DMS 273 treated with DMSO at 0.1 percent for 48 hours (cell line): ENCODE results near the gene CCDC185.

Experiments
- DNase-seq: peaks from one replicate; lab custom pipeline; 2025; lab: John Stamatoyannopoulos, UW

The CCDC185 gene

DNA sequence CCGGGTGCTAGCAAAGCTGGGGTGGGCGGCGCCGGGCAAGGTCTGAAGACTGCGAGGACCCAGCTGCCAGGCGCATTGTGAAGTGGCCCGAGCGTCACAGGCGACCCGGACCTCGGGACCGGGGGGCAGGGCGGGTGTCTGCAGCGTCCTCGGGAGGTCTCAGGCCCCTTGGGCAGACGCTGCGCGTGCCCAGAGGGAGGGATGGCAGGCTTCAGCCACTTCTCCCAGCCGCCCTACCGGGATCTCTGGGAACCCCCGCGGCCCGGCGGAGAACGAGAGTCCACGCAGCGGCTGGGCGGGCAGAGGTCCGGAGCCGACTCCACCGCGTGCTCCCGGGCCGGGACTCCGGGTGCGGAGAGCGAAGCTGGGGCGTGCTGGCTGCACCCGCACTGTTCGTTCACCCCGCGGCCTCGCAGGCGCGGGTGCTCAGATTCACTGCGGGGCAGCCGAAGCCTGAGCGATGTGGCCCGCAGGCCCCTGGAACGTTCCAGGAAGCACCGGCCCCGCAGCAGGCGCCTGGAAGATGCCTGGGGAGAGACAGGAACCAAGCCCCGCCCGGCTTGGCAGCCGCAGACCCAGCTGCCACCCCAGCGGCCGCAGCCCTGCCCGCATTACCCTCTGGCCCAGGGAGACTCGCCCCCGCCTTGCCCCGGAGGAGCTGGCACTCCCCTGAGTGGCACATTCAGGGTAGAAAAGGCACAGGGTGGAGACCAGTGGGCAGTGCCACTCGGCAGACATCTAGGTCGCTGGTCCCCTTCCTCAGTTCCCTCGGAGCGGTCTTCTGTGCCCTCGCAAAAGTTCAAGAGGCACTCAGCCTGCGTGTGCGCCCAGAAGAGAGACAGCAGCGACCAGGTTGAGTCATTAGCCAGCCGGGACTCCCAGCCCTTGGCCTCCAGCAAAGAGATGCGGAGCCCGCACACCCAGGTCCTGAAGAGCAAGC lies at the start of gene CCDC185:
CCDC185 (plus strand) TSS at position 141 of the 940 bp plus-strand sequence; CDS start at position 202, 61 bp downstream.
- no peak for DNase-seq

DNA sequence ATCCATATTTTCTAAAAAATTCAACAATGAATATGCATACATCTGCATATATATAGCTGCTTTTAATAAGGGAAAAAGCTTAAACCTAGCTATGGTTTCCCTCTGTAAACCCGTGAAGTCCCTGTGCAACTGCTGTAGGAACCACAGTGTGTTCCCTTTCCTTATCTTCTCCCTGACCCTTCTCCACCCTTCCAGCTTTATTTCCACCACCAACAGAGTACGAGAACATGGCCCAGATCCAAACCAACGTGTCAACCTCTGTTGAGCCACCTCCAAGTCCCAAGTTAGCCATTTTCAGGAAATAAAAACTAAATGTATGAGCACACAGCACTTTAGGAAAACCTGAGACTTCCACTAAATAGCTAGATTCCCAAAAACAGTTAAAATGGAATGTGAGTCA lies 49.5 kb upstream of the CCDC185 start:
- no peak for DNase-seq

DNA sequence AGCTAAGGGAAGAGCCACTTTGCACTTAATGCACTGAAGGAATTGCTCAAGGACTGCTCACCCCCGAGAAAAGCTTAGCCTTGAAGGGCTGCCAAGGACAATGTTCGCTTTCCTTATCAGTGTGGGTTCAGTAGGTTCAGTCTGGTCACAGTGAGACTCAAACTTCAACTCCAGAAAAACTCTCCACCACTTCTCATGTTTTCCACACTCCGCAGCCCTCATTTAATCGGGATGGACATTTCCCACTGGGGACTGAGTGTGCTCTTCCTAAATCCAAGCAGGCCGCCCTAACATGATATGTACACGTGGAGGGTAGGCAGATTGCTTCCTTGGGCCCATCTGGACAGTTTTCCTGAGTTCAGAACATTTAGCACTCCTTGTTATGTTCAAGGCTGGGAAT lies 48.7 kb upstream of the CCDC185 start:
- DNase-seq, result no peak

DNA sequence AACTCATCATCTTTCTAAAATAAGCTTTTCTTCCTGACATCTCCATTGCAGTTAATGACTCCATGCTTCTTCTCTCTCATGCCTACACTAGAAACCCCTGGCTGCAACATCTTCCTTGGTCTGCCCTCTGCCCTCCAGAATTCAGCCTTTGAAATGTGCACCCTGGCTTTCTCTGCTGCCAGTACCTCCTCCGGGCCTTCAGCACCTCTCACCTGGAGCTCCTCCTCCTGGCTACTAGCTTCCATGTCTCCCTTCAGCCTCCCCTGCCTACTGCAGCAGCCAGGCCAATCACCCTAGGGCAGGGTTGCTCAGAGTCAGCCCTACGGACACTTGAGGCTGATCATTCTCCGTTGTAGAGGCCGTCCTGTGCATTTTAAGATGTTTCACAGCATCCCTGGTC lies 47.5 kb upstream of the CCDC185 start:
- DNase-seq, result no peak

DNA sequence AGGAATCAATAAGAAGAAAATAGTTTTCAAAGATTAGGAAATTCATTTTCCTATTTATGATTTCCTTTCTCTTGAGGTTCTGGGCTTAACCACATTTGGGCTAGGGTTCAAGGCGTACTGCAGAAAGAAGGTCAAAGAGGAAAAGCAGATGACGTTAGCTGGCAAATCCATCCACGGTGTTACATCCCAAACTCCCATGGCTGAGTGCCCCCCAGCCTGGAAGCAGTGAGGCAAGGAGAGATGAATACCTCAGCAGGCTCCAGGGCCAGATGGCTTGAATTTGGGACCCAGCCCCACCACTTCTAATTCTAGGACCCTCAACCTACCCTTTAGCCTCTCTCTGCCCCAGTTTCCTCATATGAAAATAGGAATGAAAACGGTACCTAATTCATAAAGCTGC lies 46.9 kb upstream of the CCDC185 start:
- DNase-seq, result no peak

DNA sequence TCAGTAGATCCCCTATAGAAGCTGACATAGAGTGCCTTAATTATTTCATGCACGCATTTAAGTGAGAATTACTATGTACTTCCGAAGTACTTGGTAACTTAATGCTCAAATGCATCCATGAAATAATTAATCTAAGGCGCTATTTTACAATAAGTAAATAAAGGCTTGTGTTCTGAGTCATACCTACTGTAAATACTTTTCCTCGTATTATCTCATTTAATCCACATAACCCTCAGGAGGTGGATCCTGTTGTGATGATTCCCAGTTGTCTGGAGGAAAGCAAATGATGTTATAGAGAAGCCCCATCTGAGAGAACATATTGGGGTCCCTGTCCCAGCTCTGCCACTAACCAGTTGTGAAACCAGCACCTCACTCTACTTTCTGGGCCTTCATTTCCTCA lies 45.6 kb upstream of the CCDC185 start:
- no peak for DNase-seq

DNA sequence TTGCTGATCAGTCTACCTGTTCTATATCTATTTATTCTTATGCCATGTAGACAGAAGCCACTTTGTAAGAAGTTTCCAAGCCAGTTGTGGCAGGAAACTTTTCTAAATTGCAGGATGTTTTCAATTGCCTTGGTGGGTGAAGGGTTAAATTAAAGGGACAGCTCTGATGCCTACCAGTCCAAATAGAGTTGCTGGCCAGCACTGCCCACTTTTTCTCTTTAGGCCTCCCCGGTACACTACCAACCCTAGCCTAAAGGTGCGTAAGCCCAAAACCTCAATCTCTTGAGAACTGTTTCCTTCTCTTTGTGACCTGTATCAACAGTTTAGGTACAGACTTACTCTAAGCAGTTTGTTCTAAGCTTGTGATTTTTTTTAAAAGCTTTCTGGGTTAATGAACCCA lies 44.8 kb upstream of the CCDC185 start:
- no peak for DNase-seq

DNA sequence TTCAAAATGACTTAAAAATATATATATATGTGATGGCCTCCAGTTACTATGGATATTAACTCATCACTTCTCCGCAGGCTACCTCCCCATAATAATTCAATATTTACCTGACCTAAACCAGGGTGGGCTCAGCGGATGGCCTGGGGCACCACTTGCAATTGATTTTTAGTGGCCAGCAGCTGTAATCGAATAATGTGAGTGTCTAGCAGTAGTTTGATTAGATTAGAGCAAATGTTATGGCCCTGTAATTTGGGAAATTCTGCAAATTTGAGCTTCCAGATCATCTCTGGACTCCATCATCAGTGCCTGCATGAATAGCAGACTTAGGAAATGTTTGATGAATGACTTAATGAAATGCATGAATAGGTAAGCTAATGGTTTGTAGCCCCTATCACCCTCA lies 44.0 kb upstream of the CCDC185 start:
- DNase-seq, result no peak

DNA sequence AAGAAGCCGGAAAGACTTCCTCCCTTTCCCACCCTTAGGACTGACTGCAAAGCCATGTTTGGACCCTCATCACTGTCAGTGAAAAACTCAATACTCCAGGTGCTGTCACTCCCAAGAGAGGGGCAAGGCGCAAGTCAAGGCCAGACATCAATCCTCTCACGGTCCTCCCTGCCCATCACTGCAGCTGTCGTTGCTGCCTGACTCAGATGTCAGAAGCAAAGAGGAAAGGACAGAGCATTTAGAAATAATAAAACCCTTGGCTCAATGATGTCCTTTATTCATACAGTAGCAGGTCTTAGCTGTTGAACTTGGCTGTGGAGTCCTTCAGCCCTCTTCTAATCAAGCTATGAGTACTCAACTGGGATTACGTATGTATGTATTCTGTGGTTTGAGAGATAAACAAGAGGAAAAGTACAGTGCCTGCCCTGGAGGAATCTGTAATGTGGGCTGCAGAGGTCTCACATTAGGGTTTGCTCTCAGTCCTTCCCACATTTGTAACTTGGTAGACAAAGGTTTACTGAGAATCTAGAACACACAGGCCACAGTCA lies 42.8 kb upstream of the CCDC185 start:
- no peak for DNase-seq

DNA sequence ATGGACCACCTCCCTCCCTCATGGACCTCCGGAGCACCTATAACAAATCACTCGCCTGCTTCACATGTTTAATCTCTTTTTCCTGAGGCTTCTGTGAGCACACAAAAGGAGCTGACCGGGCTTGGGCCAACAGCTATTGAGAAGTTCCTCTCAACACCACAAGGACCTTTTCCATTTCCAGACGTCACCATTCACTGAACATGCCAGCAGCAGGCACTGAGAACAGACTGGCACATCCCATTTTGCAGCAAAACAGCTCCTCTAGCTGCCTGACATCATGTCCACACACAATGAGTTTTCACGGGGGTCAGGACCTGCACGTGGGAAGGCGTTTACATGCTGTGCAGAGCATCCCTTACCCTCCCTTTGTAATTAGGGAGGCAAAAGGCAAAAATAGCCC lies 40.3 kb upstream of the CCDC185 start:
- DNase-seq, result no peak

DNA sequence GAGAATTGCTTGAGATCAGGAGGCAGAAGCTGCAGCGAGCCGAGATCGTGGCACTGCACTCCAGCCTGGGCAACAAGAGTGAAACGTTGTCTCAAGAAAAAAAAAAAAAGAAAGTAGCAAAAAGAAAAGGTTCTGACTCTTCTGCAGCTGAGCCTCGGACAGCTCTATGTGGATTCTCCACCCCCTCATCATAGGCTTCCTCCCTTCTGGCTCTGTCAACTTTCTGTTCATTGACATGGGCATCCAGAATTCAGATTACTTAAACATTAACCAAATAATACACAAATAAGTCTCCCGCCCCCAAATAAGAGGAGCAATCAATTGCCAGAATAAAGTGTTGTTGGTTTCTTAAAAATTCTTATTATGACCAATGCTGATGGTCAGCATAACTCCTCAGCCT lies 39.3 kb upstream of the CCDC185 start:
- DNase-seq, result no peak

DNA sequence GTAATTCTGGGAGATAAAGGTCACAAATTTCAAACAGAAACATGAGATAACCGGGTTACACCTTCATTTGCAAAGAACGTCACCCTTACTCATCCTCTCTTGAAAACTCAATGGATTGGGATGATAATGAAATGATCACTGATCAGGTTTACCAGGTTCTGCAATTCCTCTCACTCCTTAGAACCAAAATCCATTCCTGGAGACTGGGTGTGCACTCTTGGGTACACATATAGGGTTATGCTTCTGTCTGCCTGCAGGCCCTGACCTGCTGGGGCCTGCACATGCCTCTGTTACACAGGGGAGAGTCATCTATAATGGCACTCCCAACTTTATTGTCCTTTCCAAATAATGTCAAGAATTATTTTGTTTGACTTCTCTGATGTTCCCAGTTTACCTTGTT lies 37.5 kb upstream of the CCDC185 start:
- DNase-seq, result no peak

DNA sequence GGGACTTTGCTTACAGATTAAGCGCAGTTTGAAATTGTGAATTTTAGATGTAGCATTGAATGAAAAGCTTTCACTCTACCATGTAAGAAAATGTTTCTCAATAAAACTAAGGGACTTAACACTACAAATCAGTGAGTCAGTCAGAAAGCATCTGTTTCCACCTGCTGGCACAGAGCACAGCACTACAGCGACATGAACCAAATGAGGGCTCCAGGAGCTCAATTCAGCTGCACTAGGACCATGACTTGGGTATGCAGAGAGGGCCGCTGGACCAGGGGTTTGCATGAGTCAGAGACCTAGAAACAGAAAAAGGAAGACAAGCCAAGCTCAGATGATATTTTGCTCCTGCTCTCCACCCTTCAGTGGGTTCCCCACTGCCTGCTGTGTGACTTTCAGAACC lies 34.4 kb upstream of the CCDC185 start:
- DNase-seq, result no peak

DNA sequence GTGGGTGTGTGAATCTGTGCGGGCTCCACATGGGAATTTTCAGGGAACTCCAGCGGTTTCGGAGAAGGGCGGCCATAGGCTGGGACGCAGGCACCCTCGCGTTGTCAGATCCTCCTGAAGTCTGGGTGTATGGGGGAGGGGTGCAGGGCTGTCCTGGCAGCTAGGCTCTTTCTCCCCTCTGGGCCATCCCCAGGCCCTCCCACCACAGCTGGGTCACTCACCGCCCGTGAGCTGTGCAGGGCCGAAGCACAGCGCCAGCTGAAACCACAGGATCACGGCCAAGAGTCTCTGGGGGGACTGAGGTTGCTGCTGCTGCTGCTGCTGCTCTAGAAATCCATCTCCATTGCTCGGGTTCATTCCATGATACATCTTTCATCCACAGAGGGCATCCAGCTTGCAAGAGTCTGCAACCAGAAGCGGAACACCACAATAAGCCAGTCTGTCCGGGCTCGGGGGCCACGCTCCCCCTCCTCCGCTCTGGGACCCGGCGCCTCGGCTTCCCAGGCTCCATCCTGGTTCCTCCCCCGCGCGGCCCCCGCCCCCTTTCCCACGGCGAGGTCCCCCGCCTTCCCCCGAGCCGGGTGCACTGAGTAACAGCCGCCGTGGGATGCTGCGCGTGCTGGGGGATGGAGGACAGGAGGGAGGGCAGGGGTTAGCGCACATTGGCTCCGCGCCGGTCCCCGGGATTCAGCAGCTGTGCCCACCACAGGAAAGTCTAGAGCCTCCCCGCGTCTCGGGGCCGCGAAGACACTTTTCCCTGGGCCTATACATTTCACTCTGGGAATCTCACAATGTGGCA lies 30.0 kb upstream of the CCDC185 start:
- DNase-seq, result peak; percentile 29

DNA sequence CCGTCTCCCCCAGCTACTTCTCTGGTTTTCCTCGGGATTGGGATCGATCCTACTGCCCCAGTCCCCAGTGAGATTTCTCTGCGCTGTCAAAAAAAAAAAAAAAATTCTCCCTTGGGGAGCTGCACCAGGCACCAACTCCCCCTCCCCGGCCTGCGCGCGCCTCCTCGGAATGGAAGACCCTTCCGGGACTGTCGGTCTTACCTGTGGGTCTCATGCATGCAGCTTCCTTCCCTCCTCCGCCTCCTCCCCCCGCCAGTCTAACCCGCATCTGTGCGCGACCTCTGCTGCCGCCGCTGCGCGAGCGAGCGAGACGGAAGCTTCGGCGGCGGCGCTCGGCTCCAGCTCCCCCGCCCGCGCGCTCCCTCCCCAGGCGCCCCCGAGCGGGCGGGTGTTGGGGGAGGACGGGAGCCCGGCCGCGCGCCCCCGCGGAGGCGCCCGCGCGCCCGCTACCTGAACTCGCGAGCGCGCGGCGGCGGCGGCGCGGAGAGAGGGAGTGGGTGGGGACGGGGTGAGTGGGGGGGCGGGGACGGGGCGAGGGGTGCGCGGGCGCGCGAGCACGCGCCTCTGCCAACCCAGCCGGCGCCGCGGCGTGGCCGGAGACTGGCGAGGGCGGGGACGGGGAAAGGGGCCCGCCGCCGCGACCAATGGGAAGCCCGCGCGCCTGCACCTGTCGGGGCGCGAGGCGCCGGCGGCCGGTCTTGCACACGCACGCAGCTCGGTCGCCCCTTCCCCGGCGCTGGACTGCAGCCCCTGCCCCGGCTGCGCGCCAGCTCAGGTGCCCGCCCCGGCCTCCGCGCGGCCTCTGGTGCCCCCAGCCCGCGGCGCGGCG lies 29.1 kb upstream of the CCDC185 start, which contains the start of gene SUSD4:
SUSD4 (minus strand) TSS at position 321 of the 829 bp plus-strand sequence. CDS start 751 bp downstream, outside the sequence.
- peak; percentile 73 for DNase-seq

DNA sequence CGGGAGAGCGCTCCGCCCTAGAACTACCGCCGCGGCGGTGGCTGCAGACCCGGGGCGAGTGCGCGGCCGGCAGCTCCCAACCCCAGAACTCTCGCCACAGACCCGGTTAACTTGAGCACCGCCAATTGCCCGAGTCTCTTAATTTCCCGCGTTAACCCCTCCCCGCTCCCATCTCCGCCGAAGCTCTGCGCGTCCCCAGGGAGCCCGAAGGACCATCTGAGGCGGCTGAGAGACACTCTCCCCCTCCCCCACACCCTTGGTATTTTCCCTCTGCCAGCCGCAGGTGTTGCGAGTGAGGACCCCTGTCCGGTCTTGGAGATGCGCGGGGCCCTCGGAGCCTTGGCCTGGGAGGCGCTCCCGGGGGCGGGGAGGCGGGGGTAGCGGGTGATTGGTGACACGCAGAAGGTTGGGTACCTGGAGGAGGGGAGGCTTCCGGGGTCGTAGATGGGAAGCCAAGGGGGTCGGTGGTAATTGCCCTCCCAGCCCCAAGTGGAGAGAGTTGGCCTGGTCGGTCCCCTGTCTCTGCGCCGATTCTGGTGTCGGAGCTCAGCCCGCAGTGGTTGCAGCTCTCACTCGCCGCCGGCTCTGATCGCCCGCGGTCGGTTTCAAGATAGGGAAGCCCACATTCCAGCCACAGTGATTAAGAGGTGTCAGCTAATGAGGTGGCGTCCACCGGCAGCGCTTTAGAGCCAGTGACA lies 28.4 kb upstream of the CCDC185 start:
- no peak for DNase-seq

DNA sequence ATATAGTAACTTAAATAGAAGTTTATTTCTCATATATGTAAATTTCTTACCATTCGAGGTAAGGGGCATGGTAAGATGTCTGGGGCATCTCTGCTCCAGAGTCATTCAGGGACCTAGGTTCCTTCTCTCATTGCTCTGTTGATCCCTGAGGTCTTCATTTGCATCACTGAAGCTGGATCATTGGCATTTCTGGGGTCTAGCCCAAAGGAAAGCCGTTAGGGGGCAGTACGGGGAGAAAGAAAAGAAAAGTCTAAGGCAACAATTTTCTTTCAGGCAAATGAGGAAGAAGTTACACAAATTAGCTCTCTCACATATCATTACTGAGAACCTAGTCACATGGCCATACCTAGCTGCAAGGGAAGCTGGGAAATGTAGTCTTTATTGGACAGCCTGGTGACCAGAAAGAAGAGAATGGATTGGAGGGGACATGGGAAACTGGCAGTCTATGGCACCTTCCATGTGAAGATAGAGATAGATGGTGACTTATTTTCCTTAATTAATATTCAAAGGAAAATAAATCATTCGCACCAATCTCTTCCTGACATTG lies 19.1 kb upstream of the CCDC185 start:
- no peak for DNase-seq

DNA sequence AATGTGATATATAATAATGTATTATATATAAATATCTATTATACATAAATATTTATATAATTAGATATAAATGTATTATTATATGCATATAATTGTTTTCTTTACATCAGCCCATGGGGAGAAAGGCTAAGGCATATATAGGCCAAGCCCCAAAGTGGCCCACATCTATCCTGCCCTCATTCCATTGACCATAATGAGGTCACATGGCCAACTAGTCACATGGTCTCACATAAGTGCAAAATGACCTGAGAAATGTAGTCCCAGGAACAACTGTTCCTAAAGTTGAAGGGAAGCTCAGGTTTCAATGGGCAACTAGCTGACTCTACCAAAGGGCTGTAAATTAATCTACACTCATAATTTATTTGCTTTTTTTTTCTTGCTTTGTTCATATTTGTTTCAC lies 14.5 kb upstream of the CCDC185 start:
- no peak for DNase-seq

DNA sequence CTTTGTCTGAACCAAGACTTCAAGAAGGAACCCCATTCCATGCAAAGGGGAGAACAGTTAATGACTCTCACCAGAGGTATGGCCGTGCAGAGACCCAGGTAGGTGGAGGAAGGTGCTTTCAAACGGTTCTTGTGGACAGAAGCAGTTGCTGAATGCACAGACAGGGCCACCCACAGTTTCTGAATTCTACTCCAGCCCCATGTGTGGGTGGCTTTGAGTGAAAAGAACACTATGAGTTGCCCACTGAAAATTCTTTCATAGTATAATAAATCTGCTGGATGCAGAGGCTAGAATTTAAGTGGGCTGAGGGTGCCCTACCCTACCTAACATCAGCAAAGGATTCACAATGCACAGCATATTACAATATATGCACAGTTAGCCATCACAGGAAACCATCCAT lies 7.2 kb upstream of the CCDC185 start:
- no peak for DNase-seq

DNA sequence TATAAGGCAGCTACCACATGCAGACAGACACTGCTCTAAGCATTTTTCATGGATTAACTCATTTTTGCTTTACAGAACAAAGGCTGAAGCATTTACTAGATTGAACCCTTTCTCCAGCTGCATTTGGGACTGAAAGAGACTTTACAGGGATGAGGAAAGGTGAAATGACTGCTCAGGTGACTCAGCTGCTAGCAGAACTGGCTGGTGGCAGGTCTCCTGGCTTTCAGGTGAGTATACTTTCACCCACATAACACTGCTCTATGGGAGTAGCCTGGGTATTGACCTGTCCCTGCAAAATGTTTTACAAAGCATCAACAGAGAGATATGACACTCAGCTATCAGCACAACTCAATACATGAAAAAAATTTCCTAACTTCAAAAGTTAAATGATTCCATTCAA lies 2.6 kb upstream of the CCDC185 start:
- no peak for DNase-seq

DNA sequence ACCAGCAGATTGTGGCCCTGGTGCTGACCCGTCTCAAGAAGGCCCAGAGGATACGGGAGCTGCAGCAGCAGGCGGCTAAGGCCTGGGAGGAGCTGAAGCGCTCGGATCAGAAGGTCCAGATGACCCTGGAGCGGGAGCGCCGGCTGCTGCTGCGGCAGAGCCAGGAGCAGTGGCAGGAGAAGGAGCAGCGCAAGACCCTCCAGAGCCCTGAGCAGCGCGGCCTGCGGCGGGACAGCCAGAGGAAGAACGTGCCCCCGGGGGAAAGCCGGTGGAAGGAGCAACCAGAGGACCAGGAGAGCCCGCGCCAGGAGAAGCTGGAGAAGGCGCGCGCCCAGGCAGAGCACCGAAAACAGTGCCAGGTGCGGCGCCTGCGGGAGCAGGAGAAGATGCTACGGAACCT lies 1.0 kb downstream of the CCDC185 start:
- DNase-seq, result no peak
